ENCODE measurements around the gene VWA5B1.

GRCh38 chr1:20366463-20367115 is 75.9 kb downstream of the VWA5B1 start:
- TF ChIP-seq CTCF (optimal IDR thresholded peaks at IDR 0.05 in 1 of 3, IDR thresholded peaks at IDR 0.05 in 1 of 3, conservative IDR thresholded peaks at IDR 0.05 in 1 of 3; ENCODE audit: extremely low read depth in 1 of 3, insufficient read depth in 2 of 3, low read length in 3 of 3) (no peak), EZH2 (IDR thresholded peaks at IDR 0.05; ENCODE audit: low read length) (no peak)

Measured in keratinocyte (primary cell).